Prostate gland (tissue), 2 donors: Measurements from ENCODE around the gene STK11. TPM values are rescaled to one million over a fixed set of nuclear protein-coding genes. Genes with fewer than 3 reads are reported as not detected.
A peak's percentile ranks its signal among the peaks of the same experiment; 100 is the strongest.

Source experiments
- DNase-seq: peaks from one replicate; pipeline ENCODE4 v3.0.0-alpha.2; 2019; ENCODE audit warnings: low spot score
- H3K27ac ChIP-seq, 2 donors: fragments of 200-600 bp; sonication (generic); 2 replicates each; pipeline ENCODE4 v1.5.1; 2017 to 2019
- H3K27me3 ChIP-seq: fragments of 200-600 bp; sonication (generic); replicated peaks from 2 replicates; pipeline ENCODE4 v1.5.1; 2019; ENCODE audit not compliant: insufficient read depth
- H3K36me3 ChIP-seq, 2 donors: fragments of 200-600 bp; sonication (generic); 1 replicate in 1 of 2; 2 replicates in 1 of 2; pipeline versions ENCODE4 v1.5.1 to v1.8.1; 2017 to 2019
- H3K4me1 ChIP-seq: fragments of 200-600 bp; sonication (generic); replicated peaks from 2 replicates; pipeline ENCODE4 v1.5.1; 2019
- H3K4me3 ChIP-seq, 2 donors: fragments of 200-600 bp; sonication (generic); 2 replicates each; pipeline ENCODE4 v1.5.1; 2017 to 2019
- H3K9me3 ChIP-seq: fragments of 200-600 bp; sonication (generic); 2 replicates; pipeline ENCODE4 v1.5.1; 2017
- CTCF ChIP-seq, 4 experiments: fragments of 200-600 bp in 2 of 4; fragments of 450-650 bp in 2 of 4; sonication (generic) in 2 of 4; IDR thresholded peaks; 1 replicate in 3 of 4; 2 replicates in 1 of 4; pipeline ENCODE4 v1.5.1; 2016 to 2019; ENCODE audit warnings: antibody characterized with exemption in 4 of 4, mild to moderate bottlenecking in 2 of 4, moderate library complexity in 2 of 4
- POLR2A ChIP-seq: fragments of 450-650 bp; IDR thresholded peaks from one replicate; pipeline ENCODE4 v1.6.1; 2016; ENCODE audit warnings: antibody characterized with exemption, mild to moderate bottlenecking
- POLR2AphosphoS5 ChIP-seq: sonication (generic); formaldehyde crosslinking; IDR thresholded peaks from one replicate; pipeline ENCODE4 v1.6.1; 2017; ENCODE audit warnings: antibody characterized with exemption
- WGBS: methylation state at CpG from one replicate; pipeline ENCODE4 v1.1.5; 2018; 5-methylcytosine and 5-hydroxymethylcytosine counted together
- intact Hi-C: fragments of 100-400 bp; cut with DNase I; formaldehyde crosslinking; loops from one replicate; pipeline ENCODE4 v1.14.2; 2022
- total RNA-seq, 2 donors: library from RNA; depleted of rRNA; stranded (reverse); fragments of >200 nt; gene quantifications; one replicate each; pipeline ENCODE4 v1.1.0, GENCODE V29; 2016

The STK11 gene
- total RNA-seq, 2 donors from 2014 or later: 75.1 to 157 TPM

GRCh38 chr19:1240925-1241324, 35.3 kb downstream of the STK11 start:
- DNase-seq: no peak
- intact Hi-C loops: loop anchor here (10.0 kb wide), 1 partner anchor 206 kb away; no protein-coding TSS in a partner anchor
- WGBS: 67% methylated on average over 15 of the region's 15 CpGs
- TF ChIP-seq POLR2AphosphoS5: no peak
- no peak for TF ChIP-seq CTCF (IDR thresholded peaks at IDR 0.05)
- TF ChIP-seq POLR2A: no peak
- Histone ChIP-seq H3K36me3 (no peaks in the 10 kb centered on the region), H3K27ac (peak overlapping the region; percentile 89 to 90), H3K4me3 (peak overlapping the region in 1 of 2 donors; percentile 83), H3K27me3 (no peaks in the 10 kb centered on the region), H3K4me1 (peaks cover 36% of the 10 kb centered on the region), H3K9me3 (no peaks in the 10 kb centered on the region)

- Histone ChIP-seq H3K9me3 (no peaks in the 10 kb centered on the region), H3K27me3 (no peaks in the 10 kb centered on the region), H3K36me3 (no peaks in the 10 kb centered on the region), H3K4me3 (peak within 1 kb of the TSS; percentile 83 to 92), H3K27ac (peak within 1 kb of the TSS; percentile 89 to 90), H3K4me1 (peaks cover 42% of the 10 kb centered on the region)
- TF ChIP-seq CTCF (IDR thresholded peaks at IDR 0.05): peak in 2 of 4 experiments; percentile 35 to 37
- TF ChIP-seq POLR2A: peak; percentile 77
- TF ChIP-seq POLR2AphosphoS5: peak; percentile 96
- DNase-seq: peak; percentile 92
- intact Hi-C loops: loop anchor here (10.0 kb wide), 1 partner anchor 207 kb away; no protein-coding TSS in a partner anchor
- WGBS: 1% methylated on average over 69 of the region's 79 CpGs
Measured at GRCh38 chr19:1241417-1242095, 36.0 kb downstream of the STK11 start, which contains the start of gene ATP5F1D. Gene ATP5F1D (plus strand): TSS chr19:1241751. CDS start chr19:1241851, 100 bp downstream.

GRCh38 chr19:1243768-1244692, 38.5 kb downstream of the STK11 start:
- intact Hi-C loops: loop anchor here (1.0 to 10.0 kb wide), 2 partner anchors 22 to 209 kb away; no protein-coding TSS in a partner anchor
- Histone ChIP-seq H3K4me3 (peak overlapping the region in 1 of 2 donors; percentile 4), H3K9me3 (no peaks in the 10 kb centered on the region), H3K27ac (peak overlapping the region; percentile 91 to 100), H3K4me1 (peaks cover 42% of the 10 kb centered on the region), H3K36me3 (no peaks in the 10 kb centered on the region), H3K27me3 (no peaks in the 10 kb centered on the region)
- DNase-seq: peak; percentile 87
- peak; percentile 79 for TF ChIP-seq POLR2AphosphoS5
- TF ChIP-seq CTCF (IDR thresholded peaks at IDR 0.05): peak; percentile 94 to 99 (median 98)
- TF ChIP-seq POLR2A: no peak
- 30% methylated on average over 31 of the region's 33 CpGs for WGBS

GRCh38 chr19:1244693-1245451, 39.3 kb downstream of the STK11 start:
- Histone ChIP-seq H3K4me3 (peak overlapping the region in 1 of 2 donors; percentile 4), H3K4me1 (peaks cover 42% of the 10 kb centered on the region), H3K27me3 (no peaks in the 10 kb centered on the region), H3K9me3 (no peaks in the 10 kb centered on the region), H3K36me3 (no peaks in the 10 kb centered on the region), H3K27ac (peak overlapping the region; percentile 91 to 100)
- intact Hi-C loops: loop anchor here (1.0 to 10.0 kb wide), 2 partner anchors 21 to 210 kb away; no protein-coding TSS in a partner anchor
- DNase-seq: peak; percentile 56
- peak; percentile 12 for TF ChIP-seq POLR2AphosphoS5
- no peak for TF ChIP-seq CTCF (IDR thresholded peaks at IDR 0.05)
- peak; percentile 24 for TF ChIP-seq POLR2A
- WGBS: 11% methylated on average over 21 of the region's 31 CpGs
